ENCODE results near the gene BEND6.
A peak's percentile ranks its signal among the peaks of the same experiment; 100 is the strongest.

The BEND6 gene

GRCh38 chr6:56954403-56955170 lies at the start of gene BEND6:
Gene BEND6, plus strand, starts transcription at chr6:56955107. Its CDS starts 26,704 bp downstream, at chr6:56981811.
- peak; percentile 88 for DNase-seq

DNA sequence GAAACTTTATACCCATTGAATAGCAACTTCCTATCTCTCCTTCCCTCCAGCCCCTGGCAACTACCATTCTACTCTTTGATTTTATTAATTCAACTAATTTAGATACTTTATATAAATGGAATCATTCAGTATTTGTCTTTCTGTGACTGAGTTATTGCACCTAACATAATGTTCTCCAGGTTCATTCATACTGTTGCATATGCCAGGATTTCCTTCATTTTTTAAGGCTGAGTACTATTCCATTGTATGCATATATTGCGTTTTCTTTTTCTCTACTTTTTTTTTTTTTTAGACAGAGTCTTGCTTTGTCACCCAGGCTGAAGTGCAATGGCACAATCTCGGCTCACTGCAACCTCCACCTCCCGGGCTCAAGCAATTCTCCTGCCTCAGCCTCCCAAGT lies 49.5 kb upstream of the BEND6 start:
- no peak for DNase-seq

DNA sequence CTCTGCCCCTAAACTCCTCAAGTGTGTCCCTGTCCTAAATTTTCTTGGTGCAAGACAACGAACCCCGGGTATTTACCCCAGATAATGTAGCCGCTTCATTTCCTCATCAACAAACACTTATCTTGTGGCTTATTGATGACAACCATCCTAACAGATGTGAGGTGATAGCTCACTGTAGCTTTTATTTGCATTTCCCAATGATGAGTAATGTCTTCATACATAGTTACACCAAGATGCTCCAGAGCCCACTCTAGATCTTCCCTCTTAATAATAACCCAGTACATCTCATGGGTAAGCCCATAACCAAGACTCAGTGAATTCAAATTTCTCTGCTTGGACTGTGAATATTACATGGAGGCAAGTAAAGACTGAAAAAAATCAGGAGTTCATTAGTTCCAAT lies 48.2 kb upstream of the BEND6 start:
- DNase-seq, result peak; percentile 79

DNA sequence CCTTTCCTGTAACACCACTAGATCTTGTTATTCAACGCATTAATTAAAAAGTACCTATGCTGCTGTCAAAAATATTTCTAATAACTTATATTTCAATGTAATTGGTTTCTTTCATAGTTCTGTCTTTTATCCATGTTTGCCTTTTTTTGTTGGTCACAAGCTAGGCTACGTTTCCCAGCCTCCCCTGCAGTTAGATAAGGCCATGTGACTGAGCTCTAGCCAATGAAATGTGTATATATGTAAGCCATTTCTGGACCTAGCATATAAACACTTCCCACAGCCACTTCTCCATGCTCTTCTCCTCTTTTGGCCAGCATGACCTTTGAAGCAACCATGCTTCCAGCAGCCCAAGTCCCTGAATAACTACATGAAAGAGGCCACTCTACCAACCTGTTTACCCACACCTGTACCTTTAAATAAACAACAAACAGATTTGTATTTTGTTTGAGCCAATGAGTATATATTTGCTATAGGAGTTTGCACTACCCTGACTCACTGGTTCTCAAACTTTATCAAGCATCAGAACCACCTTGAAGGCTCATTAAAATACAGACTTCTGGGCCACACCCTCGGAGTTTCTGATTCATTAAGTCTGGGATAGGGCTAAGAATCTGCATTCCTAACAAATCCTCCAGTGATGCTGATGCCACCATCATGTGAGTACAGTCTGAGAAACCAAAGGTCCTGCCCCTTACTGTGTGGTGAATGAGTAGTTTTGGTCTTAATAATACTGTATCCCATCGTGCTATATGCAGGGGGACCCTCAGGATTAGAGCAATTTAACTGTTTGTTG lies 45.6 kb upstream of the BEND6 start:
- DNase-seq, result peak; percentile 55

DNA sequence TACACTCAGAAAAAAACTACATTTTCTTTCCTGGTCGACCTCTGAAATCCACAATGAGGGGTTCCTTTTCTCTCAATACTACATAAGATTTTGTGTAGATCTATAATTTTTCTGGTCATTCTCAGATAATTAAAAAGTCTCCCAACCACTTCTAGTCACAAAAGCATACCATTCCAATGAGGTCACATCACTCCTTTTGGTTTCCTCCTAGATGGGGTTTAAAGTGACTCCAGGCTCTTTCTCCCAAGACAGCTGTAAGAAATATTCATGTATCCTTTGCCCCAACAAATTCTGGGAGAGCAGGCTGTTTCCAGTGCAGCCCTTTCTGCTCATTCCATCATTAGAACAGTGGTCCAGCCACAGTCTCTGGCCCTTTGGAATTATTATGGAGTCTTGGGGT lies 43.1 kb upstream of the BEND6 start:
- DNase-seq, result peak; percentile 90

DNA sequence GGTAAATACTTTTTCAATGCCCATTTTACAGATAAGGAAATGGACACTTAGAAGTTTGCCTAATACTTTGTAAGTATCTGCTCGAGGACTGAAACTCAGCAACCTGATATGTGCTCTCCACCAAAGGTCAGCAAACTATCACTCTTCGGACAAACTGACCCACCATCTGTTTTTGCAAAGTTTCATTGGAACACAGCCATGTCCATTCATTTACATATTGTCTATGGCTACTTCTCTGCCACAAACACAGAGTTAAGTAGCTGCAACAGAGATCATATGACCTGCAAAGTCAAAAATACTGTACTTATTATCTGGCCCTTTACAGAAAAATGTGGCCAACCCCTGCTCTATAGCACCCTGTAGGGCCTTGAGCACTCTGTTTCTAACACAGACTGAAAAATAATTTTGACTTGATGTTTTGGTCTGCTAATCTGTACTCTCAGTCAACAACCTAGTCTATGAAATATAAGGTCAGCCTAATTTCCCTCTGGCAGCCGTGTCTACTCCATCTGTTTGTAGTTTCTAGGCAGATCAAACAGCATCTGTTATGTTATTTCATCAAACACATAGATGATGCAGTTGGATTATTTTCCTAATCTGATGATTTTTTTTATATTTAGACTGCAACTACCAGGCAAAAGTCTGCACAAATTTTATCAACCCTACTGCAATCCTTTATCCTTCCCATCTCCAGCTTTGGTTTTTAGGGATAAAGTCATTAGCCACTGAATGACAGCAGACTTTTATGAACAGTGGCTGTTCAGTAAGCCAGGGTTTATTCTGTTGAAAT lies 41.4 kb upstream of the BEND6 start:
- DNase-seq, result no peak

- DNase-seq, result no peak
These were observed 39.9 kb upstream of the BEND6 start for GRCh38 chr6:56914798-56915658.

- DNase-seq, result no peak
These were observed 39.1 kb upstream of the BEND6 start for GRCh38 chr6:56915832-56916231.

DNA sequence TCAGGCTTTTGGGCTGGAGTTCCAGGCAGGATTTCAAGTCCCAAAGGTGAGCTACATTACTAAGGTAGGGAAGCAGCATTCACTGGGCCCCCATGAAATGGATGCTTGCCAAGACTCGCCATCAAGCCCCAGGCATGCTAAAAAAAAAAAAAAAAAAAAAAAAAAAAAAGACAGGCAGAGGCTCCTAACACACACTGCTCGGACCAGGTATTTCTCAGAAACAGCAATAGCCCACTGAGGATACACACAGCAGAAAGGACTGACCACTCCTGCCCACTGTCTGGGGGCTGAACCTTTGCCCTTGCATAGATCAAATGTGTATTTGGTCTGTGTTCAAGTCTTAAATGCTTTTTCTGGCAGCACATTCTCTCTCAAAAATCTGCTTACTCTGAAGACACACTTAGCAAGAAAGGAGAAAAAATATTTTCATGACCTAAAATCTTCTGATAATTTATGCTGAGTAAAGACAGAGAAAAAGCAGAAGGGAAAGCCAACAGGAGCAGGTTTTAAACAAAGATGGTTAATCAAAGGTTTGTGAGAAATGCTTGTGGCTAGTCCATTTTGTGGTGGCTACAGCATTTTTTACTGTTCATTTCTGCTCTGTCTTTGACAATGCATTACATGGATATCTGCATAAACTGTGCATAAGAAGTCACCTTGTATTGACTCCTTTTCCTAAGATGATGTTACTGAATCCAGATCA lies 37.9 kb upstream of the BEND6 start:
- DNase-seq, result no peak

GRCh38 chr6:56922645-56923044 lies 32.3 kb upstream of the BEND6 start:
- no peak for DNase-seq

- DNase-seq, result no peak
These were observed 31.3 kb upstream of the BEND6 start for GRCh38 chr6:56923565-56923964.

GRCh38 chr6:56927538-56928453 lies 27.1 kb upstream of the BEND6 start:
- DNase-seq, result peak; percentile 66

GRCh38 chr6:56930846-56931245 lies 24.1 kb upstream of the BEND6 start:
- no peak for DNase-seq

GRCh38 chr6:56932910-56933477 lies 21.9 kb upstream of the BEND6 start:
- no peak for DNase-seq

DNA sequence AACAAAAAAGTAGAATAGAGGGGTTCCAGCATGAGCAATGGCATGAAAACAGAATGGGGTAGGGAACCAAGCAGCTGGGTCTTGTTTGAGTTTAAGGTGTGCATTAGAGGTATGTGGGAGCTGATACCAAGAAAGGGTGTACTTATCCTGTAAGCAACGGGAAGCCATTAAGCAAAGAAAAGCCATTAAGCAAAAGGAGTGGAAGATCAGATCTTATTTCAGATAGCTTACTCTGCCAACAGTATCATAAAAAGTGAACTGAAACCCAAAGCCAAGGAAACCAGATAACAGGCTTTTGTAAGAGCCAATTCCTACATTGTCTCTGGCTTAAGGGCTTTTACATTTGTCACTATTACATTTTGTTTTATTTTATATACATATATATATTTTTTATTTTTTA lies 21.3 kb upstream of the BEND6 start:
- DNase-seq, result no peak

- DNase-seq, result no peak
These were observed 20.0 kb upstream of the BEND6 start for GRCh38 chr6:56934876-56935275.

GRCh38 chr6:56936466-56936865 lies 18.4 kb upstream of the BEND6 start:
- no peak for DNase-seq

DNA sequence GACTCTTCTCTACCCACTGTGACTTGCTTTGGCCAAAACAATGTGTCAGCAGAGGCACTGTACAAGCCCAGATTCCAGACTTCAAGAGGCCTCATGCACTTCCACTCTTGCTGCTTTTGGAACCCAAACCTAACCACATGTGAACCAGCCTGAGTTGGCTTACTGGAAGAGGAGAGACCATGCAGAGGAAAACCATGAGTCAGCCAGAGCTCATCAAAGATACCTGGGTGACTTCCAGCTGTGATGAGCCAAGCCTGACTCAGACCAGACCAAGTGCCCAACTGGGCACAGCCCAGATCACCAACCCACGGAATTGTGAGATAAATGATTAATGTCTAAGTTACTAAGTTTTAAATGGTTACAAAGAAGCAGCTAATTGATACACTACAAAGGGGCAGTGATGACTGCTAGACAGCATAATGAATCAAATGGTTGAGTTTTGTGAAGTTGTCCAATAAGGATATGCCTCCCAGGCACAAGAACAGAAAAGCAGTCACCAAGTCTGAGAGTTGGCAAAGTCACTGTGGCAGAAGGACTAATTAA lies 16.2 kb upstream of the BEND6 start:
- peak; percentile 100 for DNase-seq

DNA sequence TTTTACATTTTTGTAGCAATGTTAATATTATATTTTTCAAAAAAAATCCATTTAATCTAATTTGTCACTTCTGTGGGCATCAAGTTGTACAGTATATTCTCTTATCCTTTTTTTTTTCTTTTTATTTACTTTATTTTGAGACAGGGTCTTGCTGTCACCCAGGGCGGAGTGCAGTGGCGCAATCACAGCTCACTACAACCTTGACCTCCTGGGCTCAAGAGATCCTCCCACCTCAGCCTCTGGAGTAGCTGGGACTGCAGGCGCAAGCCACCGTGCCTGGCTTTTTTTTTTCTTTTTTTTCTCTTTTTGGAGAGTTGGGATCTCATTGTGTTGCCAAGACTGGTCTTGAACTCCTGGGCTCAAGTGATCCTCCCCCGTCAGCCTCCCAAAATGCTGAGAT lies 14.4 kb upstream of the BEND6 start:
- DNase-seq, result no peak

- DNase-seq, result no peak
These were observed 13.9 kb upstream of the BEND6 start for GRCh38 chr6:56940977-56941376.
